ENCODE results near the gene ITLN2. TPM values are rescaled to one million over a fixed set of nuclear protein-coding genes. Genes with fewer than 3 reads are reported as not detected.

The ITLN2 gene
- total RNA-seq, 1 donor: not detected

DNA sequence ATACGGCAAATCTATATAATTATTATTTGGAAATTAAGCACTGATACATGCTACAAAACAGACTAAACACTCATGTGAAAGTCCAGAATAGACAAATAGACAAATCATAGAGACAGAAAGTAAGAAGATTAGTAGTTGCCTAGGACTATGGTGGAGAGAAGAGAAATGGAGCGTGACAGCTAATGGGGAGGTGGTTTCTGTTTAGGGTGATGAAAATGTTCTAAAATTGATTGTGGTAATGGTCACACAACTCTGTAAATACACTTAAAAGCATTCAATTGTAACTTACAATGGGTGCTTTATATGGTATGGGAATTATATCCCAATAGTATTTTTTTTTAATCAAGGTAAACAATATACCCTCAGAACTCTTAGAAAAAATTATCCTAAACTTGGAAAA, 20.4 kb upstream of the ITLN2 start:
- no peak for DNase-seq (ENCODE audit: low read depth)
- no peak overlapping the region for H3K4me3 ChIP-seq (ENCODE audit: low read depth, low read length)
- TF ChIP-seq, protein P1, sequence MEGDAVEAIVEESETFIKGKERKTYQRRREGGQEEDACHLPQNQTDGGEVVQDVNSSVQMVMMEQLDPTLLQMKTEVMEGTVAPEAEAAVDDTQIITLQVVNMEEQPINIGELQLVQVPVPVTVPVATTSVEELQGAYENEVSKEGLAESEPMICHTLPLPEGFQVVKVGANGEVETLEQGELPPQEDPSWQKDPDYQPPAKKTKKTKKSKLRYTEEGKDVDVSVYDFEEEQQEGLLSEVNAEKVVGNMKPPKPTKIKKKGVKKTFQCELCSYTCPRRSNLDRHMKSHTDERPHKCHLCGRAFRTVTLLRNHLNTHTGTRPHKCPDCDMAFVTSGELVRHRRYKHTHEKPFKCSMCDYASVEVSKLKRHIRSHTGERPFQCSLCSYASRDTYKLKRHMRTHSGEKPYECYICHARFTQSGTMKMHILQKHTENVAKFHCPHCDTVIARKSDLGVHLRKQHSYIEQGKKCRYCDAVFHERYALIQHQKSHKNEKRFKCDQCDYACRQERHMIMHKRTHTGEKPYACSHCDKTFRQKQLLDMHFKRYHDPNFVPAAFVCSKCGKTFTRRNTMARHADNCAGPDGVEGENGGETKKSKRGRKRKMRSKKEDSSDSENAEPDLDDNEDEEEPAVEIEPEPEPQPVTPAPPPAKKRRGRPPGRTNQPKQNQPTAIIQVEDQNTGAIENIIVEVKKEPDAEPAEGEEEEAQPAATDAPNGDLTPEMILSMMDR (IDR thresholded peaks at IDR 0.05; ENCODE audit: insufficient read depth, low read length): no peak

DNA sequence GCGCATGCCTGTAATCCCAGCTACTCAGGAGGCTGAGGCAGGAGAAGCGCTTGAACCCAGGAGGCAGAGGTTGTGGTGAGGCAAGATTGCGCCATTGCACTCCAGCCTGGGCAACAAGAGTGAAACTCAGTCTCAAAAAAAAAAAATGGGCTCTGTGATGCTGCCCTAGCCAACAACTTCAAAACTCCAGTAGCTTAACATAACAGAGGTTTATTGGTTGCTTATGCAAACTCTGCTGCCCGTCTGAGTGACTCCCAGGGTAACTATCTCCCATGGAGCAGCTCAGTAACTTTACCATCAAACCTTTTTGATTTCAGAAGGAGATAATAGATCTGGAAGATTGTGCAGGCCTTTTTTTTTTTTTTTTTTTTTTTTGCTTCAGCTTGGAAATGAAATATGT, 18.9 kb upstream of the ITLN2 start:
- no peak for DNase-seq (ENCODE audit: low read depth)
- TF ChIP-seq, protein P1 (IDR thresholded peaks at IDR 0.05; ENCODE audit: insufficient read depth, low read length): no peak
- no peak overlapping the region for H3K4me3 ChIP-seq (ENCODE audit: low read depth, low read length)

DNA sequence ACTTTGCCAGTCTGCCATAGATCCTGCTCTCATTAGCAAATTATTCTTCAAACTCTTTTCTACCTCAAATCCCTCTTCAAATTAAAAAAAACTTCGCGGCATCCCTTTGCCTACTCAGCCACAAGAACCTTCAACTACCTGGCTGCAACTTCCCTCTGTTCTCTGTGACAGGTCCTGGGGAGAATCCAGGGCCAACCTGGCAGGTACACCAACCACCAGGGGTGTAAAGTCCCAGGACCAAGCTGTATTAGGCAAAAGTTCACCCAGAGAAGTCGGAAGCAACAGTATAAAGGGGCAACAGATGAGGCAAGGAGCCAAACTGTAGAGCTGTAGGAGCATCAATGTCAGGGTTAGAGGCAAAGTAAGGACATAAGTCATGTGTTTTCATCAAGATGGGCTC, 18.3 kb upstream of the ITLN2 start:
- no peak for DNase-seq (ENCODE audit: low read depth)
- TF ChIP-seq, protein P1 (IDR thresholded peaks at IDR 0.05; ENCODE audit: insufficient read depth, low read length): no peak
- H3K4me3 ChIP-seq (ENCODE audit: low read depth, low read length): no peak overlapping the region

DNA sequence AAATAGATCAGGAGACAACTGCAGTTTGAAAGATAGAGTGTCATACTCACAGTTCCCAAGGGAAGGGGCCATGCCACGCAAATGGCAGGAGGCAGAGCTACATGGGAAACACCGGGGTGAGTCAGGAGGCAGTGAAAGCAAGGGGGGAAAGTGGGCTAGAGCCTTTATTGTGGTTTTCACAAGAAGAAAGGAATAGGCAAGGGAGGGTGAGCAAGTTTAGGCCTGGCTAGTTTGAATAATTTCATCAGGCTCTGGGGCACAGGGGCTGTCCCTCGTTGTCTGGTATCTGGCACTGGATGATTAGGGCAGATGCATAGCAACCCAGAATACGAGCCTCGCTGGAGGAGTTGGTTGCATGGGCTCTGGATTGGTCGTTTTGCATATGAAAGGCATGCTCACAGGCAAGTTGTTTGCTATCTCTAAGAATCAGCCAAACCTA, 17.0 kb upstream of the ITLN2 start:
- DNase-seq (ENCODE audit: low read depth): no peak
- TF ChIP-seq, protein P1 (IDR thresholded peaks at IDR 0.05; ENCODE audit: insufficient read depth, low read length): no peak
- no peak overlapping the region for H3K4me3 ChIP-seq (ENCODE audit: low read depth, low read length)

DNA sequence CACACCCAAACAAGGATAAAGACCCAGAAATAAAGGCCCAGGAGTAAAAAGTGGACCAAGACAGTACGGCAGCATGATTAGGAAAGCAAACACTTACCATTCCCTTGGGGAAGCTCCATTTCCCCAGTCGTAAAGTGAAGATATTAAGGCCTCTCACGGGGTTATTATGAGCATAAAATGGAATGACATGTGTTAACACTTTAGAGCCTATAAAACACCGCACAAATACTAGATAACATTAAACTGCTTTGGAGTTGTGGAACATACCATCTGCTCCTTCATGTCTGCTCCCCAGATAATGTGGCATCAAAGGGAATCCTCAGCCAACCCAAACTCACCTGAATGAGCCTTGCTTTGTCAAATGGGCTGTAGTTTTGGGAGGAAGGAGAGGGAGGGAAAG, 8.9 kb upstream of the ITLN2 start:
- no peak for DNase-seq (ENCODE audit: low read depth)
- H3K4me3 ChIP-seq (ENCODE audit: low read depth, low read length): no peak overlapping the region
- TF ChIP-seq, protein P1 (IDR thresholded peaks at IDR 0.05; ENCODE audit: insufficient read depth, low read length): no peak

DNA sequence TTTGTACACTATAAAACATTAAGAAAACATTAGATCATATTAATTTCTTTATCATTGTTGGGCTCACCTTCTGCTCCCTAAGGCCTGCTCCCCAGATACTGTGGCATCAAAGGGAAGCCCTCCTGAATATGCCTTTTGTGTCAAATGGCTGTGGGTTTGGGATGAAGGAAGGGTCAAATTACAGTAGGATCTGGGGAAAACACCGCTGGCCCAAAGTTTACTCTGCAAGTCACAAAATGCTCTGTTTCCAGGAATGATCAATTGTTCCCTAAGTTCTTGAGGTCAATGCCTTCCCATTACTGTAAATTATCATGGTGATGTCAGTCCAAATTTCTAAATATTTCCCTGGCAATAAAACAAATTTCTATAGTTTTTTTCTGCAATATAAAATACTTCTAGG, 6.8 kb upstream of the ITLN2 start:
- H3K4me3 ChIP-seq (ENCODE audit: low read depth, low read length): no peak overlapping the region
- TF ChIP-seq, protein P1 (IDR thresholded peaks at IDR 0.05; ENCODE audit: insufficient read depth, low read length): no peak
- no peak for DNase-seq (ENCODE audit: low read depth)

DNA sequence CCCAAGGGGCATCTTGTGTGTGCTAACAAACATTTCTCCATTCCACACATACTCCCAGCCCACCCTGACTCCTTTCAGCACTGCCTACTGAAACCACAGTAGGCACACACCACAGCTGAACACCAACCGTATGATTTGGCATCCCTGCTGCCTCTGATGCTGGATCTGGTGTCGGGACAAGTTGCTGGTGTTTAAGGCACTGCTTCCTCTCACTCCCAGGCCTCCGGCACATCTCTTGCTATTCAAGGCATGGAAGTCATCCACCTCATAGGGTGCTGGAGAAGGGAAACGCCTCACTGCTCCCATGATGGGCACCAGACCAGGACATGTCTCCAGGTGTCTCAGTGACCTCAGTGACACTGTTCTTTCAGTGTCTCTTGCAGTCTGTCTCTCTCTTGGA, 2.4 kb upstream of the ITLN2 start:
- DNase-seq (ENCODE audit: low read depth): no peak
- H3K4me3 ChIP-seq (ENCODE audit: low read depth, low read length): no peak overlapping the region
- TF ChIP-seq, protein P1 (IDR thresholded peaks at IDR 0.05; ENCODE audit: insufficient read depth, low read length): no peak
